Endothelial cell (in vitro differentiated cells): ENCODE results near the gene ZNF772. TPM values are rescaled to one million over a fixed set of nuclear protein-coding genes. Genes with fewer than 3 reads are reported as not detected.
"Not testable (repeated sequence)": the region's sequence is repeated elsewhere in the genome, so short reads cannot be mapped to it uniquely, and the experiment has no call there.

ENCODE experiments used
- DNase-seq: peaks from one replicate; pipeline ENCODE4 v3.0.0; 2021; ENCODE audit warnings: low spot score
- H3K27ac Mint-ChIP-seq: one replicate; pipeline ENCODE4 v1.8.0; 2021; ENCODE audit warnings: mixed read lengths, inconsistent platforms; ENCODE audit not compliant: unreplicated experiment
- H3K27me3 Mint-ChIP-seq: one replicate; pipeline ENCODE4 v1.8.0; 2021; ENCODE audit warnings: mild to moderate bottlenecking, moderate library complexity, mixed read lengths, inconsistent platforms; ENCODE audit not compliant: unreplicated experiment
- H3K36me3 Mint-ChIP-seq: one replicate; pipeline ENCODE4 v1.8.0; 2021; ENCODE audit warnings: mild to moderate bottlenecking, low read depth, mixed read lengths, inconsistent platforms; ENCODE audit not compliant: unreplicated experiment
- H3K4me1 Mint-ChIP-seq: one replicate; pipeline ENCODE4 v1.8.0; 2021; ENCODE audit warnings: mild to moderate bottlenecking, mixed read lengths, inconsistent platforms; ENCODE audit not compliant: unreplicated experiment
- H3K4me3 Mint-ChIP-seq: one replicate; pipeline ENCODE4 v1.8.0; 2021; ENCODE audit warnings: mild to moderate bottlenecking, mixed read lengths, inconsistent platforms; ENCODE audit not compliant: unreplicated experiment
- H3K9me3 Mint-ChIP-seq: one replicate; pipeline ENCODE4 v1.8.0; 2021; ENCODE audit warnings: mixed read lengths, inconsistent platforms; ENCODE audit not compliant: unreplicated experiment
- total RNA-seq: library from RNA; stranded (reverse); fragmentation: NEBNext Ultra II Directional; extraction: Animal tissue kit (Norgen Biotek cat#: 25700); gene quantifications from one replicate; pipeline ENCODE4 v1.2.1, GENCODE V29; 2021; ENCODE audit not compliant: unreplicated experiment
- TF ChIP-seq, protein P1 (sequence below): fragments of 200-600 bp; sonication (generic); IDR thresholded peaks from one replicate; pipeline ENCODE4 v1.5.0; 2021; ENCODE audit warnings: antibody characterized with exemption; ENCODE audit not compliant: unreplicated experiment

Gene ZNF772
- total RNA-seq, 1 donor from 2014 or later = 19.1 TPM

DNA sequence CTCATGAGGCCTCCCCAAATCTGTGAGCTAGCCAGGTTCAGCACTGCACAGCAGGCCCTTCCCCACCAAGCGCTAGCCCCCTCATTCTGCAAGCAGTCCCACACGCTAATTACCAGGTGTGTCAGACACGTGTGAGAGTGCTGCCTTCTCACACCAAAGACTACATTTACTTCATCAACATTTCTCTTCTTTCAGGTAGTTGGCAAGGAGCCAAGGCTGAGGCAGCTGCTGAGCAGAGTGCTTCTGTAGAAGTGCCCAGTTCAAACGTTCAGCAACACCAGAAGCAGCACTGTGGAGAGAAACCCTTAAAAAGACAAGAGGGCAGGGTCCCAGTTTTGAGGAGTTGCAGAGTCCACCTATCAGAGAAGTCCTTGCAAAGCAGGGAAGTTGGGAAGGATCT, 28.8 kb upstream of the ZNF772 start:
- Mint-ChIP-seq H3K27me3 (peaks cover 5% of the 10 kb centered on the region), H3K36me3 (peaks cover 74% of the 10 kb centered on the region), H3K4me3 (peak overlapping the region; percentile 47), H3K9me3 (no peaks in the 10 kb centered on the region), H3K27ac (no peak overlapping the region), H3K4me1 (peaks cover 6% of the 10 kb centered on the region)
- DNase-seq = no peak
- TF ChIP-seq, protein P1, sequence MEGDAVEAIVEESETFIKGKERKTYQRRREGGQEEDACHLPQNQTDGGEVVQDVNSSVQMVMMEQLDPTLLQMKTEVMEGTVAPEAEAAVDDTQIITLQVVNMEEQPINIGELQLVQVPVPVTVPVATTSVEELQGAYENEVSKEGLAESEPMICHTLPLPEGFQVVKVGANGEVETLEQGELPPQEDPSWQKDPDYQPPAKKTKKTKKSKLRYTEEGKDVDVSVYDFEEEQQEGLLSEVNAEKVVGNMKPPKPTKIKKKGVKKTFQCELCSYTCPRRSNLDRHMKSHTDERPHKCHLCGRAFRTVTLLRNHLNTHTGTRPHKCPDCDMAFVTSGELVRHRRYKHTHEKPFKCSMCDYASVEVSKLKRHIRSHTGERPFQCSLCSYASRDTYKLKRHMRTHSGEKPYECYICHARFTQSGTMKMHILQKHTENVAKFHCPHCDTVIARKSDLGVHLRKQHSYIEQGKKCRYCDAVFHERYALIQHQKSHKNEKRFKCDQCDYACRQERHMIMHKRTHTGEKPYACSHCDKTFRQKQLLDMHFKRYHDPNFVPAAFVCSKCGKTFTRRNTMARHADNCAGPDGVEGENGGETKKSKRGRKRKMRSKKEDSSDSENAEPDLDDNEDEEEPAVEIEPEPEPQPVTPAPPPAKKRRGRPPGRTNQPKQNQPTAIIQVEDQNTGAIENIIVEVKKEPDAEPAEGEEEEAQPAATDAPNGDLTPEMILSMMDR = no peak

DNA sequence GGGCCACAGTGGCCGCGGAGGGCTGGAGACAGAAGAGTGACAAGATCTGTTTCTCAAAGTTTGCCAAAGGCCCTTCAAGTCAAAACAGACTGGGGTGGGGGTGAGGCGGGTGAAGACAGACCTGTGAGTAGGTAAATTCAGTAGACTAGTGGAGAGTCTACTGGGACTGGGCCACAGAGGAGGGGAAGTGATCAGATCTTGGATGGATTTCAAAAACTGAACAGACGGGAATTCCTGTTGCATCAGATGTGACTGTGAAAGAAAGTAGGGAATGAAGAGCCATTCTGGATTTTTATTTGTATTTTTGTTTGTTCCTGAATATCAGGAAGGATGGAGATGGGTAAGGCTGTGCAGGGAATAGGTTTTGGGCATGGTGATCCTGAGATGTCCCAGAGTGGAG, 23.0 kb upstream of the ZNF772 start:
- not testable (repeated sequence) for H3K27me3 Mint-ChIP-seq, DNase-seq, H3K9me3 Mint-ChIP-seq
- Mint-ChIP-seq H3K4me1 (peaks cover 15% of the 10 kb centered on the region), H3K27ac (peak overlapping the region; percentile 28), H3K4me3 (peak overlapping the region; percentile 89), H3K36me3 (peaks cover 43% of the 10 kb centered on the region)

DNA sequence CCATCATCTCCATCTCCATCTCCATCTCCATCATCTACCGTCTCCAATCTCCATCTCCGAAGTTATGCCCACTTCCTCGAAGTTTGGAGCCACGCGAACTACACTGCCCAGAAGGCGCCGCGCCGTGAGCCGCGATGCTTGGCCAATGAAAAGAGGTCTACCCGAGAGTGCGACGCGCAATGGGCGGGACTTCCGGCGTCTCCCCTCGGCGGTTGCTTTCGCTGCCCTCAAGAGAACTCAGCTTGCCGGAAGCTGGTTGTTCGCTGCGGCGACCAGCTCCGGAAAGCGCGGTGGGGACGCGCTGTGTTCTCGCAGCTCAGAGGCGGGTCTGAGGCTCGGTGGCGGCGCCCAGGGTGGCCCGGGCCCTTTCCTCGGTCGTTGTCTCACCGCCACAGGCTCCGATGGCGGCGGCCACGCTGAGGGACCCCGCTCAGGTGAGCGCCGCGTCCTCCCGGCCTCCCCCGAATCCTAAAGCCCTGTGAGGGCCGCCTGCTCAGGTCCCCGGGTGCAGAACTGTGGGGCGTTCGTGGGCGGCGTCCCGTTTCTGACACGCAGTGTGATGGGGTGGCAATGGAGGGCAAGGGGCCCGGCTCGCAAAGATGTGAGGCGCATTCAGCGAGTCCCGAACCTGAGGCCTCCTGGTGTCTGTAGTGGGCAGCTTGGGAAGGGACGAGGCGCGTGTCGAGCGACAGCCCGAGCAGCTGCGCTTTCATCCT, 22.5 kb upstream of the ZNF772 start, which contains the start of gene ZNF773:
ZNF773 (plus strand) TSS at position 259 of the 716 bp plus-strand sequence; CDS start at position 402, 143 bp downstream.
- peaks cover 41% of the 10 kb centered on the region for H3K36me3 Mint-ChIP-seq
- DNase-seq = peak; percentile 94
- H3K4me1 Mint-ChIP-seq = peaks cover 15% of the 10 kb centered on the region
- peak within 1 kb of the TSS; percentile 89 for H3K4me3 Mint-ChIP-seq
- H3K27me3 Mint-ChIP-seq, H3K9me3 Mint-ChIP-seq: not testable (repeated sequence)
- H3K27ac Mint-ChIP-seq = peak within 1 kb of the TSS; percentile 28

DNA sequence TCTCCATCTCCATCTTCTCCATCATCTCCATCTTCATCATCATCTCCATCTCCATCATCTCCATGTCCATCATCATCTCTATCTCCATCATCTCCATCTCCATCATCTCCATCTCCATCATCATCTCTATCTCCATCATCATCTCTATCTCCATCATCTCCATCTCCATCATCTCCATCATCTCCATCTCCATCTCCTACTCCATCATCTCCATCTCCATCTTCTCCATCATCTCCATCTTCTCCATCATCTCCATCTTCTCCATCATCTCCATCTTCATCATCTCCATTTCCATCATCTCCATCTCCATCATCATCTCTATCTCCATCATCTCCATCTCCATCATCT, 21.9 kb upstream of the ZNF772 start:
- H3K36me3 Mint-ChIP-seq = peaks cover 43% of the 10 kb centered on the region
- H3K4me3 Mint-ChIP-seq = peak overlapping the region; percentile 62
- not testable (repeated sequence) for H3K9me3 Mint-ChIP-seq, H3K27me3 Mint-ChIP-seq, H3K27ac Mint-ChIP-seq, DNase-seq
- peaks cover 15% of the 10 kb centered on the region for H3K4me1 Mint-ChIP-seq

DNA sequence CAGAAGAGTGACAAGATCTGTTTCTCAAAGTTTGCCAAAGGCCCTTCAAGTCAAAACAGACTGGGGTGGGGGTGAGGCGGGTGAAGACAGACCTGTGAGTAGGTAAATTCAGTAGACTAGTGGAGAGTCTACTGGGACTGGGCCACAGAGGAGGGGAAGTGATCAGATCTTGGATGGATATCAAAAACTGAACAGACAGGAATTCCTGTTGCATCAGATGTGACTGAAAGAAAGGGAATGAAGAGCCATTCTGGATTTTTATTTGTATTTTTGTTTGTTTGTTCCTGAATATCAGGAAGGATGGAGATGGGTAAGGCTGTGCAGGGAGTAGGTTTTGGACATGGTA, 10.9 kb upstream of the ZNF772 start:
- not testable (repeated sequence) for H3K27me3 Mint-ChIP-seq, H3K9me3 Mint-ChIP-seq, H3K4me1 Mint-ChIP-seq, H3K27ac Mint-ChIP-seq, DNase-seq
- peak overlapping the region; percentile 88 for H3K4me3 Mint-ChIP-seq
- peaks cover 31% of the 10 kb centered on the region for H3K36me3 Mint-ChIP-seq

DNA sequence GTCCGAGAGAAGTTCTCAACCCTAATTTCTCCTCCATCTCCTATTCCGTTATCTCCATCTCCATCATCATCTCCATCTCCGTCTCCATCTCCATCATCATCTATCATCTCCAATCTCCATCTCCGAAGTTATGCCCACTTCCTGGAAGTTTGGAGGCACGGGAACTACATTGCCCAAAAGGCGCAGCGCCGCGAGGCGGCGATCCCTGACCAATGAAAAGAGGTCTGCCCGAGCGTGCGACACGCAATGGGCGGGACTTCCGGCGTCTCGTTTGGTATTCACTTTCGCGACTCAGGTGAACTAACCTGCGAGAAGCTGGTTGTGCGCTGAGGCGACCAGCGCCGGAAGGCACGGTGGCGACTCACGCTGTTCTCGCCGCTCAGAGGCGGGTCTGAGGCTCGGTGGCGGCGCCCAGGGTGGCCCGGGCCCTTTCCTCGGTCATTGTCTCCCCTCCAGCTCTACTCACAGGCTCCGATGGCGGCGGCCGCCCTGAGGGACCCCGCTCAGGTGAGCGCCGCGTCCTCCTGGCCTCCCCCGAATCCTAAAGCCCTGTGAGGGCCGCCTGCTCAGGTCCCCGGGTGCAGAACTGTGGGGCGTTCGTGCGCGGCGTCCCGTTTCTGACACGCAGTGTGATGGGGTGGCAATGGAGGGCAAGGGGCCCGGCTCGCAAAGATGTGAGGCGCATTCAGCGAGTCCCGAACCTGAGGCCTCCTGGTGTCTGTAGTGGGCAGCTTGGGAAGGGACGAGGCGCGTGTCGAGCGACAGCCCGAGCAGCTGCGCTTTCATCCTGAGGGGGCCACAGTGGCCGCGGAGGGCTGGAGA, 10.3 kb upstream of the ZNF772 start, which contains the start of gene ZNF419:
ZNF419 (plus strand) TSS at position 274 of the 822 bp plus-strand sequence; CDS start at position 475, 201 bp downstream.
- H3K9me3 Mint-ChIP-seq = not testable (repeated sequence)
- peak; percentile 79 for DNase-seq
- H3K36me3 Mint-ChIP-seq = peaks cover 26% of the 10 kb centered on the region

DNA sequence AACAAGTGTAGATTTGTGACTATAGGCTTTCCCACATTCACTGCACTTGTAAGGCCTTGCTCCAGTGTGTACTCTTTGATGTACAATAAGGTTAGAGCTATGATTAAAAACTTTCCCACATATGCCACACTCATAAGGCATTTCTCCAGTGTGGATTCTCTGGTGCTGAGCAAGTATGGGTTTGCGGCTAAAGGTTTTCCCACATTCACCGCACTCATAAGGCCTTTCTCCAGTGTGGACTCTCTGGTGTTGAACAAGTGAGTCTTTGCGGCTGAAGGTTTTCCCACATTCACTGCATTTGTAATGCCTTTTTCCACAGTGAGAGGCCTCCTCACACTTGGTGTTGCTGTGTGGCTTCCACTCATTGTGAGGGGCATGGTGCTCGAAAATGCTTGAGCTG, 3.7 kb downstream of the ZNF772 start:
- peaks cover 9% of the 10 kb centered on the region for H3K4me1 Mint-ChIP-seq
- H3K4me3 Mint-ChIP-seq = peak overlapping the region; percentile 78
- TF ChIP-seq, protein P1 = no peak
- peaks cover 11% of the 10 kb centered on the region for H3K27me3 Mint-ChIP-seq
- peaks cover 95% of the 10 kb centered on the region for H3K36me3 Mint-ChIP-seq
- H3K27ac Mint-ChIP-seq = no peak overlapping the region
- peaks cover 60% of the 10 kb centered on the region for H3K9me3 Mint-ChIP-seq
- no peak for DNase-seq

More for the DNA sequence above, 10.3 kb upstream of the ZNF772 start, which contains the start of gene ZNF419:
- H3K4me3 Mint-ChIP-seq = peak within 1 kb of the TSS; percentile 88
- H3K27me3 Mint-ChIP-seq, H3K4me1 Mint-ChIP-seq, H3K27ac Mint-ChIP-seq: not testable (repeated sequence)
